RPMI8226 (cell line): ENCODE data around the gene TOX2.

Experiments
- DNase-seq: peaks from one replicate; pipeline ENCODE4 v3.0.0-alpha.2; 2015

Gene TOX2

DNA sequence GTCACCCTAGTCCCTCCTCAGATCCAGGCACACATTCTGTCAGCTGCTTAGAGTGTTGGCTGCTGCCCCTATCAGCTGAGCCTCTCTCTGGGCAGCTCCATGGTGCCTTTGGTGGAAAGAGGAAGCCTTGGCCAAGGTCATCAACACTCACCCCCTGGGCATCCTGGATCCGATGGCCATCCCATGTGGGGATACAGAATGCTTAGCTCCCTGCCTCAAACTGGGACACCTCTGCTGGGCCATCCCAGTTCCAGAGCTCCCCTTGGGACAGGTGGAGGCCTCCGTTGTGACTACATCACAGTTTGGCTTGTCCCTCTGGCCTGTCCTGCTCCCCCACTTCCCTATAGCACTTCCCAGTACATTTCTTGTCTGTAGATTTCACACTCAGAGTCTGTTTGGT, 45.6 kb downstream of the TOX2 start:
- no peak for DNase-seq

GRCh38 chr20:43961116-43961515, 46.5 kb downstream of the TOX2 start:
- no peak for DNase-seq

- DNase-seq: no peak
These were observed 47.2 kb downstream of the TOX2 start for GRCh38 chr20:43961541-43962471.

- no peak for DNase-seq
These were observed 47.9 kb downstream of the TOX2 start for GRCh38 chr20:43962530-43962929.

GRCh38 chr20:43963233-43963632, 48.6 kb downstream of the TOX2 start:
- no peak for DNase-seq

DNA sequence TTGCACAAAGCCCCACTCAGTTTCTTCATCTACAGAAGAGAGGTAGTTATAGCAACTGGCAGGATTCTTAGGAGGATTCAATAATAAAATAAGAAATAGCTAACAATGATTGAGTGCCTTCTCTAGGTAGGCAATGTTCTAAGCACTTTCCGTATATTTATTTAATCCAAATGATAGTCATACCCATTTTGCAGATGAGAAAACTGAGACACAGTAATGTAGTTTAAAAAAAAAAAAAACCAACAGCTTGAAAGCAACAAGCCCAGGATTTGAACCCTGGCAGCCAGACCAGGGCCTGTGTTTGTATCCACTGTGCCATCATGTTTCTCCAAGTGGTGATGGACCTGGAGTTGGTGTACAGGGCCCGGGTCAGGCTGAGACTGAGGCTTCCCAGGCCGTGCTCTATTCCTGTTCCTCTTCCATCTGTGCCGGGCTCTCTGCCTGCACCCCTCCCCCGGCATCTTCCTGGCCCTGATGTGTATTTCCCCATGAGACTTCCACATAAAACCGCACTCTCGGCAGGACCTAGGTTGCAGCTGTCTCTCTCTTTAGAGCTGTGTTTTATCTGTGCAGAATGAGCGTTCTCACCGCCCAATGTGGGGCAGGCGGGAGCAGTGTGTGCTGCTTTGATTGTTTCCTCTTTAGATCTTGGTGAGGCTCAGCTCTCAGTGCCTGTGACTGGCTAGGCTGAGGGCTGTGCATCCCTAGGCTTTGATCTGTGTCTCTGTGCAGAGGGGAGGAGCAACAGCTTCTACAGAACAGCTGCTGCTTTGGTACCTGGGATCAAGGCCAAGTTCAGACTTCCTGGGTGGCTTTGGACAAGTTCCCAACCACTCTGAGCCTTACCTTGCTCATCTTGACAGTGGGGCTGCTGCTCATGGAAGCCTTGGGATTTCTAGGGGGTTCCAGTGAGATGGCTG, 49.5 kb downstream of the TOX2 start:
- peak; percentile 80 for DNase-seq

DNA sequence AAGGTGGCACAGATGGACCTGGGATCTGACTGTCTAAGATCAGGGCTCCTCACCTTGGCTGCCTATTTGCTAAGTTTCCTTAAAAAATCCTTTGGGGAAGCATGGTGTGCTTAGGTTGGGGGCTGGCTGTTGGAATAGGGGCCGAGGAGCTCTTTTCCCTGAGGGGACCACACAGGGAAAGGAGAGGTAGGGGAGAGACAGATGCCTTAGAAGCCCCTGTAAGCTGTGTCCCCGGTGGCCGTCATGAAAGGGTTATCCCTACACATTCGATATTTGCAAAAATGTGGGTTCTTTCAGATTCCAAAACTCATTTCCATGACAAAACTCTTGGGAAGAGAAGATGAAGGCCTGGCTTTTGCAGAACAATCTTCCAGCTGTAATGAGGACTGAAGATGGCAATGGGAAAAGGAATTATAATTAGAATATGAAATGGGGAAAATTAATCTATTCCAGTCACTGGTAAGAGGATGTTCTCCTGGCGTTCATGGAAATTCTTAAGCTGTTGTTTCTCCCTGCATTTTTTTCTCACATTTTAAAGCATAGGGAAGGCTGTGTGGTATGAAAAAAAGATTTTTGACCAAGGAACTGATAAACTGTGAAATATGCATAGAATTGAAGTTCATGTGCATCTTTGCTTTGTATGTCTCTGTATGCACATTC, 53.8 kb downstream of the TOX2 start:
- no peak for DNase-seq

DNA sequence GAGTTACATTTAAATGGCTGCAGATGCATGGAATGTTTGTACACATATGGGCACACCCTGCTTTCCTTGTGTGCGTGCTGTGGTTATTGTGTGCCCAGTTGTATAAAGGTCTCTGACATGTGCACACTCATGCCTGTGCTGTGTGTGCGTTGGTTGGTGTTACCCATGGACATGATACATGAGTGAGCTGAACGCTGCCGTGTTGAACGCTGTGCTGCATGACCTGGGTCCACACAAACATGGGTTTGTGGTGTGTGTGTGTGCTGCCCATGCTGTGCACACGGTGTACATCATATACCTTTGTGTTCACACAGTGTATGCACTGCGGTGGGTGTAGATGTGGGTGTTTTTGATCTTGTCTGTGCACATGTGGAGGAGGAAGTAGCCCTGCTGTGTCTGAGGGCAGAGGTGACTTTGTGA, 54.4 kb downstream of the TOX2 start:
- DNase-seq: no peak

- no peak for DNase-seq
These were observed 55.0 kb downstream of the TOX2 start for GRCh38 chr20:43969501-43970182.

GRCh38 chr20:43971267-43971666, 56.6 kb downstream of the TOX2 start:
- no peak for DNase-seq

DNA sequence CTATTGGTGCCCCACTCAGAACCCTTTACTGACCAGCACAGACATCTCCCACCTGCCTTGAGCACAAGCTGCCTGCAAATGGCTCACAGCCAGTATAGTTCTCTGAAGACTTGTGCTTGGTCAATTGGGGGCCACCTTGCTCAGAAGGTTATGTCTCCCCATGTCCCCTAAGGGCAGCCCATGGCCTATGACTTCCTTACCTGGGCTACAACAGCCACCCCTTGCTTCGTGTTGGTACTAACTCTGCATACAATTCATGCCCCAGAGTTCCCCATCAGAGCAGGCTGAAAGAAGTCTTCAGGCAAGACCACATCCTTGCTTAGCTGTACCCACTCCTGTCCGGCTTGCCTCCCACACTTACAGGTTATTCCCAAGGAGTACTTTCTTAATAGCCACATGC, 57.4 kb downstream of the TOX2 start:
- DNase-seq: no peak

DNA sequence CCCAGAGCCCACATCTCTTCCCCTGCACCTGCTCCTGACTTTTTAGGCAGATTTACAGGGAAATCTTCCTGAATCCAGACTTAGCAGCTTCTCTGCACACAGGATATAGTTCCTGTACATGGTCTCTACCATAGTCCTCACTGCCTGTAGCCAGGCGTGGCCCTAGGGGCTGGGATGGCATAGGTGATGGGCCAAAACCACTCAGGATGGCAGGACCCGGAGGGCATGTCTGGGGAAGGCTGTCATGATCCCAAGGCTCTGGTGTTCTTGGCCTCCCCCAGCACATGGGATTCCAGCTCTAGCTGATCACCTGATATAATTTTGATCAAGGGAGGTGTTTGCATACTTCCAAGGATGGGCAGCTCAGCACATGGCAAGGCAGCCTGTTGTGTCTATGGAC, 58.0 kb downstream of the TOX2 start:
- no peak for DNase-seq

GRCh38 chr20:43973231-43973630, 58.6 kb downstream of the TOX2 start:
- no peak for DNase-seq

GRCh38 chr20:43973671-43974450, 59.2 kb downstream of the TOX2 start:
- no peak for DNase-seq

GRCh38 chr20:43974695-43975094, 60.0 kb downstream of the TOX2 start:
- DNase-seq: no peak

DNA sequence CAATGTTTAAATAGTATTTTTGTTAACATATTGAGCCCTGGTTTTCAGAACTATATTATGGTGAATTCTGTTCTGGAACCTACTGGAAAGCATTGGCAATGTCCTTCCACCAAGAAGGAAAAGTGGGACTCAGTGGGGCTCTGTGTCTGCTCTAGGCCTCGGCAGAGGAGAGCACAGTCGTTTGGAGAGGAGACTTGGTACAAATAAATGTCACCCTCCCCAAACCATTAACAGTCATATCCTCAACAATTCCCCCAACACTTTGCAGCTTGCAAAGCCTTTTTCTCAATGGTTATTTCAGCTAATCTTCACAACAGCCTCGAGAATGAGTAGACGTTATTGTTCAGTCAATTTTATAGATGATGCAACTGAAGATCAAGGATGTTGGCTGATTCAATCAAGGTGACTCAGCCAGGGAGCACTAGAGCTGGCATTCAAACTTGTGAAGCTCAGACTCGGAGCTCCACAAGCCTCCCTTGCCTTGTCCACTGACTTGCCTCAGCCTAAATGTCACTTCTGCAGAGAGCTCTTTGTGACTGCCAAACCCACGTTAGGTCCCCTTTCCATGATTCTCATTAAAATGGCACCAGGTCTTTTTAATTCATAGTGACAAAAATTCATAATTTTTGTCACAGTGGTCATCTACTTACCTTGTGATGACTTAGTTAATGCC, 60.6 kb downstream of the TOX2 start:
- no peak for DNase-seq

GRCh38 chr20:43976547-43976946, 61.9 kb downstream of the TOX2 start:
- DNase-seq: no peak

GRCh38 chr20:43977252-43977651, 62.6 kb downstream of the TOX2 start:
- DNase-seq: no peak

- no peak for DNase-seq
These were observed 63.3 kb downstream of the TOX2 start for GRCh38 chr20:43977962-43978361.

- DNase-seq: no peak
These were observed 65.0 kb downstream of the TOX2 start for GRCh38 chr20:43979576-43980105.

GRCh38 chr20:43981540-43981939, 66.9 kb downstream of the TOX2 start:
- no peak for DNase-seq
